Stimulated activated CD4-positive, alpha-beta T cell treated with anti-CD3 and anti-CD28 coated beads, Interleukin-2, amount 100 ng/mL, for 4 hours (primary cell): ENCODE data around the gene ZNF775.

Source experiments
- DNase-seq: peaks from one replicate; pipeline ENCODE4 v3.0.0-alpha.2; 2020; ENCODE audit warnings: low read depth

Gene ZNF775

DNA sequence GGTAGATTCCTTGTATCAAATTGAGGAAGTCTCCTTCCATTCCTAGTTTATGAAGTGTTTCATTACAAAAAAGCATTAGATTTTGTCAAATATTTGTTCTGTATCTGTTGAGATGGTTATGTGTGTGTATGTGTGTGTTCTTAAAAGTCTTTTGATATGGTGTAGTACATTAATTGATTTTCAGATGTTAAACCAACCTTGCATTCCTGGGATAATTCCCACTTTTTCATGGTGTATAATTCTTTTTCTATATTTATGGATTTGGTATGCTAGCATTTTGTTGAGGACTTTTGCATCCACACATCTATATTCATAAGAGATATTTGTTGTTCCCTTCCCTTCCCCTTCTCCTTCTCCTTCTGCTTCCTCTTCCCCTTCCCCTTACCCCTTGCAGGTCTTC lies 62.4 kb downstream of the ZNF775 start:
- DNase-seq = no peak

DNA sequence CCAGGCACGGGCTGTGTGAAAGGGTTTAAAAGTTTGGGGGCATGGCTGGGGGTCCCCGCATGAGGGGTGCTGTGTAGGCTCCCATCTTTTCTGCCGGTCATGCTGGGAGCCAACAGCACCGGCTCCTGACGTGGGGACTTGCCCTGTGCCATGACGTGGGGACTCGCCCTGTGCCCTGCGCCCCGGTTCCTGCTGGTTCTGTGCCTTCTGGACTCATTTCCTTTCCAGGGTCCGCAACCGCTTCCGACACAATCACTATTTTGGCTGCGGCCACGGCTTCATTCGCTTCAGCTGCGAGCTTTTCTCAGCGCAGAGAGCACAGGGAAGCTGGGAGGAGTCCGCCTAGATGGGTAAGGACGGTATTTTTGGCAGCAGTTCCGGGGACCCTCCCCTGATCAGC lies 63.7 kb downstream of the ZNF775 start:
- DNase-seq = no peak

DNA sequence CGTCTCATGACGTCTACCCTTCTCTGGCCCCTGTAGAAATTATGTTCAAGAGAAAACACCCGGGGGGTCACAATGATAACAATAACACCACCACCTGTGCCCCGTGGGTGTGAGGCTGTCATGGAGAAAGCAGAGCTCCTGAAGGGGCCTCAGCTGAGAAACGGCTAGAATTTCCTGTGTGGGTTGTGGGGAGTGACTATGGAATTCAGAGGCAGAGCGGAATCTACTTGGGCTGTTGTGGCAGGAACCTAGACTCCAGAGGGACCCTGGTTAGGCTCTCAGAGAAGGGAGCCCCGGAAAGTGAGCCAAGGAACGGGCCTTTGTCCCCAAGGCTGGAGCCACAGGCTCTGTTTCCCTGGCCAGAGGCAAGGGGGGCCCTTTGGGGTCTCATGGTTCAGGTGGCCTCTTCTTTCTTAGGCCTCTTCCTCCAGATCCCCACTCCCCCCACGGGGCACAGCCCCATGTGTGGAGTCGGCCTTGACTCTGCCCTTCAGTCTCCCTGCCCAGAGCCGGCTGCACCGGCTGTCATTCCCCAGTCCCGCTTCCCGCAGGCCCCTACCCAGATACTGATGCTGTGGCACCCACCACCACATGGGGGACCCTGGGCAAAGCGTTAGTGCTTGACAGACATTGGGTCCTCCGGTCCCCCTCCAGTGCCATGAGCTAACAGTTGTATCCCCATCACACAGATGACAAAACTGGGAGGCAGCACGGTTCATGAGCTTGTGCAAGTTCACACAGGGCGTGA lies 64.8 kb downstream of the ZNF775 start:
- no peak for DNase-seq

DNA sequence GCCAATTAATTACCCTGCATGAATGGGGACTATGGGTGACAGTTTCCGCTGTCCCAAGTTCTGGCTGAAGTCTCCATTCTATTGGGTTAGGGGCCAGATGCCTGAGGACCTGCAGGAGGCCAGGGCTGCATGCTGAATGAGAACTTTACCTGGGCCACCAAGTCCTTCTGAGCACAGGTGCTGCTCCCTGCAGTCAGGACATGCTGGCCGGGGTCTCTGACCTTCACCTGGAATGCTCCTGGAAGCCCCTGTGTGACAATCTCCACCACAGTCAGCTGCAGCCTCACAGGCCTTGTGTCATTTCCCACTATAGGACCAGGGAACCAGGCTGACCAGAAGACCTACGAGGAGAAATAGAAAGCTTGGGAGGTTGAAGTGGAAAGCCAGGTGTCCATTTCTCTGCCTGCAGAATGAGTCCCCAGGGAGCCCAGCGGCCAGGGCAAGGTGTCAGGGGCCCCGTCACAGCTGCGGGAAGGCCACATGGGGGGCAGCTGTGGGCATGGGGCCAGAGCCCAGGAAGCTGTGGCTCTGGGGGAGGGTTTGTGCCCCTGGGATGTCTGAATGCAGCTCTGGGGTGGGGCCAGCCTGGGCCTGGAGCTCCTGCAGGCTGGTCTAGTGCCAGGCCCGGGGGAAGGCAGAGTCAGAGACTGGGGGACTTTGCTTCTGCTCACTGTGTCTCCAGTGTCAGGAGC lies 65.7 kb downstream of the ZNF775 start:
- DNase-seq = no peak

DNA sequence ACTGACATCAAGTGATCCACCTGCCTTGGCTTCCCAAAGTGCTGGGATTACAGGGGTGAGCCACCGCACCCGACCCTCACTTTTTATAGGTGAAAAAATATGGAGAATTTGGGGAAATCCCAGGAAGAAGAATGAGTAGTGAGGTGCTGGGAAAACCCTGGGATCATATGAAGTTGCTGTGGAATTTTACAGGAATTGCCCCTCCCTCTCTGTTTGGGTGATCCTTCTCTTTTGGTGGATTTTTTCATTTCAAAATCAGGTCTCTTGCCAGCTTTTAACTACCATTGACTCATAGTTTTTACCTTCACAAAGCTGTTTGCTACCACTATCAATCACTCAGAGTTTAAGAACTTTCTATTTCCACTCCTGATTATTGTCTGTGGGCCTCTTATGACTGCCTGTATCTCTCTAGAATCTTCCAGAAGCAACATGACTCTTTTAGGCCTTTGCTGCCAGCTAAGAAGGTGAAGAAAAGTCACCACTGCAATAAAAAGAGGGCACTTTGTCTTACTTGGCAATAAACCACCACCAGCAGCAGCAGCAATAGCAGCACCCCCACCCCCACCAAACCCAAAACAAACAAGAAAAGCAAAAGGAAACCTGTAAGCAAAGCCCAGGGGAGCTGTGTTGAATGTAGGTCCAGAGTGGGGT lies 67.3 kb downstream of the ZNF775 start:
- no peak for DNase-seq
